ENCODE results near the gene ZNF648. TPM values are rescaled to one million over a fixed set of nuclear protein-coding genes. Genes with fewer than 3 reads are reported as not detected.

ZNF648 gene
- not detected in 2 replicates for total RNA-seq

GRCh38 chr1:182061594-182061993 is at the start of gene ZNF648:
ZNF648 (minus strand) TSS chr1:182061712; CDS start chr1:182058010, 3,702 bp downstream.

